Body of pancreas (tissue), 4 donors: ENCODE results near the gene PKMYT1.

Experiments used
- POLR2A ChIP-seq, 3 donors: fragments of 450-650 bp; IDR thresholded peaks; one replicate each; pipeline ENCODE4 v1.6.1; 2016; ENCODE audit warnings: antibody characterized with exemption in 3 of 3, mild to moderate bottlenecking in 2 of 3
- TF ChIP-seq, protein P1 (sequence below), 7 experiments: fragments of 450-650 bp in 4 of 7; fragments of 200-600 bp in 3 of 7; sonication (generic) in 3 of 7; IDR thresholded peaks; one replicate each; pipeline ENCODE4 v1.5.1; 2016 to 2019; ENCODE audit warnings: antibody characterized with exemption in 7 of 7

DNA sequence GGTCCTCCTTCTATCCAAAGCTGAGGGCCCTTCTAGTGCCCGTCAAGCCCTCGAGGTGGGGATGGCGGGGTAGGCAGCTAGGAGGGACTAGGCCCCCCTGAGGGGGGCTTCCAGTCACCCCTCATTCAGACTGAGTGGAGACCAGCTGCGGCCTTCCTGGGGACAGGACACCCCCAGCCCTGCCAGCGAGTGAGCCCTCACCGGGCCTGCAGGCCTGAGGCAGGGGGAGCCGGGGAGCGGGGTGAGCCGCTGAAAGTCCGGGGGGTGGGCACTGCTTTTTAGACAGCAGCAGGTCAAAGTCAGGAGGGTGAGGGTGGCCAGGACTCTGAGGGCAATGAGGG lies 24.8 kb downstream of the PKMYT1 start:
- TF ChIP-seq, protein P1, sequence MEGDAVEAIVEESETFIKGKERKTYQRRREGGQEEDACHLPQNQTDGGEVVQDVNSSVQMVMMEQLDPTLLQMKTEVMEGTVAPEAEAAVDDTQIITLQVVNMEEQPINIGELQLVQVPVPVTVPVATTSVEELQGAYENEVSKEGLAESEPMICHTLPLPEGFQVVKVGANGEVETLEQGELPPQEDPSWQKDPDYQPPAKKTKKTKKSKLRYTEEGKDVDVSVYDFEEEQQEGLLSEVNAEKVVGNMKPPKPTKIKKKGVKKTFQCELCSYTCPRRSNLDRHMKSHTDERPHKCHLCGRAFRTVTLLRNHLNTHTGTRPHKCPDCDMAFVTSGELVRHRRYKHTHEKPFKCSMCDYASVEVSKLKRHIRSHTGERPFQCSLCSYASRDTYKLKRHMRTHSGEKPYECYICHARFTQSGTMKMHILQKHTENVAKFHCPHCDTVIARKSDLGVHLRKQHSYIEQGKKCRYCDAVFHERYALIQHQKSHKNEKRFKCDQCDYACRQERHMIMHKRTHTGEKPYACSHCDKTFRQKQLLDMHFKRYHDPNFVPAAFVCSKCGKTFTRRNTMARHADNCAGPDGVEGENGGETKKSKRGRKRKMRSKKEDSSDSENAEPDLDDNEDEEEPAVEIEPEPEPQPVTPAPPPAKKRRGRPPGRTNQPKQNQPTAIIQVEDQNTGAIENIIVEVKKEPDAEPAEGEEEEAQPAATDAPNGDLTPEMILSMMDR (IDR thresholded peaks at IDR 0.05): no peak
- no peak for TF ChIP-seq POLR2A (IDR thresholded peaks at IDR 0.05)
